Placental pericyte (primary cell): ENCODE measurements around the gene UNC5A. TPM values are rescaled to one million over a fixed set of nuclear protein-coding genes. Genes with fewer than 3 reads are reported as not detected.

Experiments
- total RNA-seq: library from RNA; depleted of rRNA; stranded (reverse); fragments of >200 nt; gene quantifications from 2 replicates; pipeline ENCODE4 v1.2.3, GENCODE V29; 2012

Gene UNC5A
- total RNA-seq, result under 0.01 TPM in 1 of 2 replicates, not detected in the other

GRCh38 chr5:176810081-176810597 lies at the start of gene UNC5A:
Gene UNC5A, plus strand, starts transcription at chr5:176810559. Its CDS starts 192 bp downstream, at chr5:176810751.

GRCh38 chr5:176899296-176899891 lies 89.0 kb downstream of the UNC5A start, which contains the start of gene HK3:
Gene HK3, minus strand, starts transcription at chr5:176899346. Its CDS starts 3,187 bp downstream, at chr5:176896159.

Other genes with a start within 250 kb of the UNC5A start
- gene GPRIN1, start 200.4 kb upstream of the UNC5A start, total RNA-seq, result 1.8 and 11.9 TPM in 2 replicates
- gene SNCB, start 180.0 kb upstream of the UNC5A start, total RNA-seq, result 0.14 TPM in 1 of 2 replicates, not detected in the other
- gene EIF4E1B, start 179.9 kb upstream of the UNC5A start, total RNA-seq, result not detected in 2 replicates
- 36.8 and 42.1 TPM in 2 replicates for gene TSPAN17, start 163.1 kb upstream of the UNC5A start, total RNA-seq
- gene HK3, start 88.8 kb downstream of the UNC5A start, total RNA-seq, result under 0.01 TPM in 1 of 2 replicates, not detected in the other
- 30.8 and 36.3 TPM in 2 replicates for gene UIMC1, start 196.2 kb downstream of the UNC5A start, total RNA-seq
- 12.9 and 19.5 TPM in 2 replicates for gene ZNF346, start 212.1 kb downstream of the UNC5A start, total RNA-seq